ENCODE results near the gene ZBTB18.
"Not testable (repeated sequence)": the region's sequence is repeated elsewhere in the genome, so short reads cannot be mapped to it uniquely, and the experiment has no call there.

The ZBTB18 gene

GRCh38 chr1:244041466-244042120, 9.5 kb upstream of the ZBTB18 start:
- no peak for DNase-seq (ENCODE audit: low read depth, low spot score)

GRCh38 chr1:244042293-244042692, 8.8 kb upstream of the ZBTB18 start:
- no peak for DNase-seq (ENCODE audit: low read depth, low spot score)

- no peak for DNase-seq (ENCODE audit: low read depth, low spot score)
Measured at GRCh38 chr1:244044423-244044822, 6.7 kb upstream of the ZBTB18 start.

- DNase-seq (ENCODE audit: low read depth, low spot score), result not testable (repeated sequence)
Measured at GRCh38 chr1:244046254-244046653, 4.8 kb upstream of the ZBTB18 start.

GRCh38 chr1:244046907-244047611, 4.0 kb upstream of the ZBTB18 start:
- DNase-seq (ENCODE audit: low read depth, low spot score), result no peak

GRCh38 chr1:244047621-244048255, 3.3 kb upstream of the ZBTB18 start:
- no peak for DNase-seq (ENCODE audit: low read depth, low spot score)

- DNase-seq (ENCODE audit: low read depth, low spot score), result peak; percentile 92
Measured at GRCh38 chr1:244048256-244049161, 2.6 kb upstream of the ZBTB18 start.

- no peak for DNase-seq (ENCODE audit: low read depth, low spot score)
Measured at GRCh38 chr1:244049162-244050013, 1.7 kb upstream of the ZBTB18 start.

- no peak for DNase-seq (ENCODE audit: low read depth, low spot score)
Measured at GRCh38 chr1:244050014-244050834, 859 bp upstream of the ZBTB18 start.

- no peak for DNase-seq (ENCODE audit: low read depth, low spot score)
Measured at GRCh38 chr1:244052016-244052727, 1.1 kb downstream of the ZBTB18 start.

GRCh38 chr1:244052728-244053312, 1.7 kb downstream of the ZBTB18 start:
- no peak for DNase-seq (ENCODE audit: low read depth, low spot score)

GRCh38 chr1:244053831-244054230, 2.7 kb downstream of the ZBTB18 start:
- DNase-seq (ENCODE audit: low read depth, low spot score), result no peak

- DNase-seq (ENCODE audit: low read depth, low spot score), result no peak
Measured at GRCh38 chr1:244054247-244054923, 3.3 kb downstream of the ZBTB18 start.

- DNase-seq (ENCODE audit: low read depth, low spot score), result no peak
Measured at GRCh38 chr1:244054924-244055263, 3.8 kb downstream of the ZBTB18 start.

GRCh38 chr1:244056577-244056976, 5.5 kb downstream of the ZBTB18 start:
- no peak for DNase-seq (ENCODE audit: low read depth, low spot score)

- no peak for DNase-seq (ENCODE audit: low read depth, low spot score)
Measured at GRCh38 chr1:244057474-244058385, 6.6 kb downstream of the ZBTB18 start.

GRCh38 chr1:244060117-244060516, 9.0 kb downstream of the ZBTB18 start:
- DNase-seq (ENCODE audit: low read depth, low spot score), result no peak

Data from activated CD4-positive, CD25-positive, alpha-beta regulatory T cell treated with anti-CD3 and anti-CD28 coated beads, Interleukin-2, amount 50 U/mL, for 16 hours (primary cell).